Measurements from ENCODE around the gene FANCF.
"Not testable (repeated sequence)": the region's sequence is repeated elsewhere in the genome, so short reads cannot be mapped to it uniquely, and the experiment has no call there.

DNA sequence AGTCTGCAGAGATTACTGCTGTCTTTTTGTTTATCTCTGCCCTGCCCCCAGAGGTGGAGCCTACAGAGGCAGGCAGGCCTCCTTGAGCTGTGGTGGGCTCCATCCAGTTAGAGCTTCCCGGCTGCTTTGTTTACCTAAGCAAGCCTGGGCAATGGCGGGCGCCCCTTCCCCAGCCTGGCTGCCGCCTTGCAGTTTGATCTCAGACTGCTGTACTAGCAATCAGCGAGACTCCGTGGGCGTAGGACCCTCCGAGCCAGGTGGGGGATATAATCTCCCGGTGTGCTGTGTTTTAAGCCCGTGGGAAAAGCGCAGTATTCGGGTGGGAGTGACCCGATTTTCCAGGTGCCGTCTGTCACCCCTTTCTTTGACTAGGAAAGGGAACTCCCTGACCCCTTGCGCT is 26.7 kb upstream of the FANCF start:
- TF ChIP-seq POLR2AphosphoS5, POLR2A, TAF1 (IDR thresholded peaks at IDR 0.05; ENCODE audit: low read depth, low read length): not testable (repeated sequence)
